ENCODE data around the gene PER2. TPM values are rescaled to one million over a fixed set of nuclear protein-coding genes. Genes with fewer than 3 reads are reported as not detected.
A peak's percentile ranks its signal among the peaks of the same experiment; 100 is the strongest.
"Not testable (repeated sequence)": the region's sequence is repeated elsewhere in the genome, so short reads cannot be mapped to it uniquely, and the experiment has no call there.

Gene PER2
- total RNA-seq, 4 donors from 2014 or later = 15.9 to 82.3 (median 18.1) TPM

DNA sequence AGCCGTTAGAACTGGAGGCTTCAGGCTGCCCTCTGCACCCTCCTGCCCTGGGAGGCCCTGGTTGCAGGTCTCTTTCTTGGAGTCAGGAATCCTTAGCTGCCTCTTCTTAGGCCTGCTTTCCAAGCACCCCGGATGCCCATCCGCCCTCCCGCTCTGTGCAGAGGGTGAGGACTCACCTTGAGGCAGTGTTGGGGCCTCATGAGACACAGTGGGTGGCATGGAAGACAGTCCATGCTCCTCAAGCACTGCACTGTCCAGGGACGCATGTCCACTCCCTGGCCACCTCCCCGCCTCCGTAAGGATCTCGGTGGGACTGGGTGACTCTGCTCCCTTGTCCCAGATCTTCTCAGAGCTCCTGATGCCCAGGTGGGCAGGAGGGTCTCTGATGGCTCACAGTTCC lies 26.2 kb upstream of the PER2 start:
- peak in 1 of 2 donors; percentile 71 for DNase-seq (ENCODE audit: low spot score in 2 of 2)
- TF ChIP-seq POLR2A (IDR thresholded peaks at IDR 0.05) = no peak
- no peak for TF ChIP-seq CTCF (IDR thresholded peaks at IDR 0.05)
- no peak overlapping the region for H3K4me3 ChIP-seq (ENCODE audit: low read depth, poor library complexity, severe bottlenecking)
- WGBS, 2 donors = 98 to 99% methylated on average over 8 of the region's 8 CpGs
- intact Hi-C loops (cut with DNase I; ENCODE audit: low total_unique reads) = no loop called here

DNA sequence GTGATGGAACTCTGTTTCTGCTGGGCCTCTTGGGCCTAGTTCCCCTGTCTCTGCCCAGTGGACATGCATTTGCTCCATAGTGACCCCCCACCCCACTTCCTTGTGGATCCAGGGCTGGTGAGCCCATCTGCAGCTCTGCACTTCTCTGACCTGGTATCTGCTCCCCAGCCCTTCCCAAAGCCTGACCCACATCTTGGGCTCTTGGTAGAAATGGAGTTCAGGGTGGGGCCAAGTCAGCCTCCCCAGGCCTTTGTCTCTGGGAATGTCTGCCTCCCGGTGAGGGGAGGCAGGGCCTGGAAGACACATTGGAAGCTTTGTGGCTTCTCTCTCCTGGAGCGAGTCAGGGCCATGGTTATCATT lies 25.6 kb upstream of the PER2 start:
- H3K4me3 ChIP-seq (ENCODE audit: low read depth, poor library complexity, severe bottlenecking) = no peak overlapping the region
- DNase-seq (ENCODE audit: low spot score in 2 of 2) = no peak
- TF ChIP-seq POLR2A (IDR thresholded peaks at IDR 0.05) = no peak
- TF ChIP-seq CTCF (IDR thresholded peaks at IDR 0.05) = no peak
- 38 to 62% methylated on average over 2 of the region's 2 CpGs for WGBS, 2 donors
- intact Hi-C loops (cut with DNase I; ENCODE audit: low total_unique reads) = no loop called here

DNA sequence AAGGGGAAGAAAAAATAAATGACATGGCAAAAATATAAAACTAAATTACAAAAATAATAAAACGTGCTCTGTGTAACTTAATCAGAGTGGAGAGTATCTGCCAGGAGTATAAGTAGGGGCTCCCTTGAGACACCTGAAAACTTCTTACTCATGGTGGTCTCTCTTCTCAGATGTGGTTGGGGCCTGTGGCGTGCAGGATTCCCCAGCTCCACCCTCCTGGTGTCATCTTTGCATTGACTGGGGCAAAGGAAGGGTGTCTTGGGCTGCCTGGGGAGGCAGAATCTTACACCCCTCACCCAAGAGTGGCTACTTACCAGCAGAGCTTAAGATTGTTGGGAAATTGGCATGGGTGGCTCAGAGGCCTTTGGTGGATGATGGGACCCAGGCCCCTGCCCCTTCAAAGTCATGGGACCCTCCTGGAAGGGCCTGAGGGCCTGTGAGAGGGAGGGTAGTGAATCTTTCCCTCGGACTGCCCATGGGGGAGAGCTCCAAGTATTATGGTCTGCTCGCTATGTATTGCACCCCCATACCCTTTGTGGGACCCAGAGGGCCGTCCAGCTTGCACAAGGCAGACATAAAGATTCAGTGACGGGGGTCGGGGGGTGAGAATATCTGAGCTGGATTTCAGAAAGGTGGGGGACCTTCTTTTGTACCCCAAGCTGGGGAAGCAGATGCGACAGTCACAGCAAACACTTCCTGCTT lies 25.0 kb upstream of the PER2 start:
- 92 to 96% methylated on average over 8 of the region's 8 CpGs for WGBS, 2 donors
- TF ChIP-seq POLR2A (IDR thresholded peaks at IDR 0.05) (no peak), CTCF (IDR thresholded peaks at IDR 0.05) (no peak)
- intact Hi-C loops (cut with DNase I; ENCODE audit: low total_unique reads) = no loop called here

DNA sequence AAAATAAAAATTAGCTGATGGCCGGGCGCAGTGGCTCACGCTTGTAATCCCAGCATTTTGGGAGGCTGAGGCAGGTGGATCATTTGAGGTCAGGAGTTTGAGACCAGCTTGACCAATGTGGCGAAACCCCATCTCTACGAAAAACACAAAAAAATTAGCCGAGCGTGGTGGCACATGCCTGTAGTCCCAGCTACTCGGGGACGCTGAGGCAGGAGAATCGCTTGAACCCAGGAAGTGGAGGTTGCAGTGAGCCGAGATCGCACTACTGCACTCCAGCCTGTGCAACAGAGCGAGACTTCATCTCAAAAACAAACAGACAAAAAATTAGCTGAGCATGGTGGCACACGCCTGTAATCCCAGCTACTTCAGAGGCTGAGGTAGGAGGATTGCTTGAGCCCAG lies 22.3 kb upstream of the PER2 start:
- H3K4me3 ChIP-seq (ENCODE audit: low read depth, poor library complexity, severe bottlenecking); DNase-seq (ENCODE audit: low spot score in 2 of 2); intact Hi-C loops (cut with DNase I; ENCODE audit: low total_unique reads): not testable (repeated sequence)
- WGBS, 2 donors = 94% methylated on average over 14 of the region's 14 CpGs

More for the DNA sequence above, 25.0 kb upstream of the PER2 start:
- peak in 1 of 2 donors; percentile 59 for DNase-seq (ENCODE audit: low spot score in 2 of 2)
- no peak overlapping the region for H3K4me3 ChIP-seq (ENCODE audit: low read depth, poor library complexity, severe bottlenecking)

- intact Hi-C loops (cut with DNase I; ENCODE audit: low total_unique reads) = no loop called here
- TF ChIP-seq CTCF (IDR thresholded peaks at IDR 0.05) (no peak), POLR2A (IDR thresholded peaks at IDR 0.05) (no peak)
- H3K4me3 ChIP-seq (ENCODE audit: low read depth, poor library complexity, severe bottlenecking) = no peak overlapping the region
- 79 to 86% methylated on average over 2 of the region's 2 CpGs for WGBS, 2 donors
- no peak for DNase-seq (ENCODE audit: low spot score in 2 of 2)
Observed at GRCh38 chr2:238308177-238308576, 19.8 kb upstream of the PER2 start.

- WGBS, 2 donors = 74 to 77% methylated on average over 5 of the region's 5 CpGs
- H3K4me3 ChIP-seq (ENCODE audit: low read depth, poor library complexity, severe bottlenecking) = no peak overlapping the region
- intact Hi-C loops (cut with DNase I; ENCODE audit: low total_unique reads) = no loop called here
- TF ChIP-seq CTCF (IDR thresholded peaks at IDR 0.05) (no peak), POLR2A (IDR thresholded peaks at IDR 0.05) (no peak)
- no peak for DNase-seq (ENCODE audit: low spot score in 2 of 2)
Observed at GRCh38 chr2:238306672-238306998, 18.2 kb upstream of the PER2 start.
